ENCODE measurements around the gene ACBD6. TPM values are rescaled to one million over a fixed set of nuclear protein-coding genes. Genes with fewer than 3 reads are reported as not detected.

ACBD6 gene
- total RNA-seq, 1 donor from 2014 or later: 43.4 TPM

DNA sequence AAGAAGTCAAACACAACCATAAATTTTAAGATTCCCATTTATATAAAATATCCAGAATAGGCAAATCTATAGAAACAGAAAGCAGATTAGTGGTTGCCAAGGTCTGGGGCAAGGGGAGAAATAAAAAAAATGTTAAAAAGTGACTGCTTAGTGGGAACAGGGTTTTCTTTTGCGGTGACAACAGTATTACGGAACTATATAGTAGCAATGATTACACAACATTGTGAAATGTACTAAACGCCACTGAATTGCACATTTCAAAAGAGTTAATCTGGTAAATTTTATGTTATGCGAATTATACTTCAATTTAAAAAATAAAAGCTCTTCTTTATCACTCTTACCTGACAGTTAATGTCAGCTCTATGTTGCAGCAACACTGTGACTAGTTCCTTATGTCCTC, 105.2 kb downstream of the ACBD6 start:
- Histone ChIP-seq H2AFZ (ENCODE audit: low read depth, low read length) (no peak overlapping the region), H3K4me1 (ENCODE audit: insufficient read depth, low read length) (no peaks in the 10 kb centered on the region), H3K79me2 (ENCODE audit: insufficient read depth, low read length) (no peaks in the 10 kb centered on the region), H3K9me3 (ENCODE audit: insufficient read depth, low read depth, low read length) (no peaks in the 10 kb centered on the region), H3K4me3 (ENCODE audit: insufficient read depth, low read depth, low read length) (no peak overlapping the region), H3K27ac (ENCODE audit: low read depth, low read length) (no peak overlapping the region), H3K4me2 (ENCODE audit: low read length) (no peak overlapping the region), H4K20me1 (ENCODE audit: insufficient read depth, low read length) (peaks cover 4% of the 10 kb centered on the region), H3K36me3 (ENCODE audit: insufficient read depth, low read length) (peaks cover 4% of the 10 kb centered on the region), H3K9ac (ENCODE audit: low read length) (no peak overlapping the region), H3K27me3 (ENCODE audit: insufficient read depth, low read length) (no peaks in the 10 kb centered on the region)
- H3K4me1 Mint-ChIP-seq (ENCODE audit: low read depth, unreplicated experiment): no peaks in the 10 kb centered on the region
- no peak for DNase-seq (ENCODE audit: low read depth)
- no peak overlapping the region for H3K27ac Mint-ChIP-seq (ENCODE audit: unreplicated experiment)
- H3K9me3 Mint-ChIP-seq (ENCODE audit: unreplicated experiment): no peaks in the 10 kb centered on the region
- no peak for FAIRE-seq
- TF ChIP-seq, protein P1, sequence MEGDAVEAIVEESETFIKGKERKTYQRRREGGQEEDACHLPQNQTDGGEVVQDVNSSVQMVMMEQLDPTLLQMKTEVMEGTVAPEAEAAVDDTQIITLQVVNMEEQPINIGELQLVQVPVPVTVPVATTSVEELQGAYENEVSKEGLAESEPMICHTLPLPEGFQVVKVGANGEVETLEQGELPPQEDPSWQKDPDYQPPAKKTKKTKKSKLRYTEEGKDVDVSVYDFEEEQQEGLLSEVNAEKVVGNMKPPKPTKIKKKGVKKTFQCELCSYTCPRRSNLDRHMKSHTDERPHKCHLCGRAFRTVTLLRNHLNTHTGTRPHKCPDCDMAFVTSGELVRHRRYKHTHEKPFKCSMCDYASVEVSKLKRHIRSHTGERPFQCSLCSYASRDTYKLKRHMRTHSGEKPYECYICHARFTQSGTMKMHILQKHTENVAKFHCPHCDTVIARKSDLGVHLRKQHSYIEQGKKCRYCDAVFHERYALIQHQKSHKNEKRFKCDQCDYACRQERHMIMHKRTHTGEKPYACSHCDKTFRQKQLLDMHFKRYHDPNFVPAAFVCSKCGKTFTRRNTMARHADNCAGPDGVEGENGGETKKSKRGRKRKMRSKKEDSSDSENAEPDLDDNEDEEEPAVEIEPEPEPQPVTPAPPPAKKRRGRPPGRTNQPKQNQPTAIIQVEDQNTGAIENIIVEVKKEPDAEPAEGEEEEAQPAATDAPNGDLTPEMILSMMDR (IDR thresholded peaks at IDR 0.05; ENCODE audit: insufficient read depth, low read depth, low read length): no peak
- no peak for TF ChIP-seq EZH2 (IDR thresholded peaks at IDR 0.05; ENCODE audit: insufficient read depth, low read length)
- no peaks in the 10 kb centered on the region for H3K27me3 Mint-ChIP-seq (ENCODE audit: low read depth, unreplicated experiment)
- H3K4me3 Mint-ChIP-seq (ENCODE audit: unreplicated experiment): no peak overlapping the region
- H3K36me3 Mint-ChIP-seq (ENCODE audit: low read depth, unreplicated experiment): peaks cover 7% of the 10 kb centered on the region

DNA sequence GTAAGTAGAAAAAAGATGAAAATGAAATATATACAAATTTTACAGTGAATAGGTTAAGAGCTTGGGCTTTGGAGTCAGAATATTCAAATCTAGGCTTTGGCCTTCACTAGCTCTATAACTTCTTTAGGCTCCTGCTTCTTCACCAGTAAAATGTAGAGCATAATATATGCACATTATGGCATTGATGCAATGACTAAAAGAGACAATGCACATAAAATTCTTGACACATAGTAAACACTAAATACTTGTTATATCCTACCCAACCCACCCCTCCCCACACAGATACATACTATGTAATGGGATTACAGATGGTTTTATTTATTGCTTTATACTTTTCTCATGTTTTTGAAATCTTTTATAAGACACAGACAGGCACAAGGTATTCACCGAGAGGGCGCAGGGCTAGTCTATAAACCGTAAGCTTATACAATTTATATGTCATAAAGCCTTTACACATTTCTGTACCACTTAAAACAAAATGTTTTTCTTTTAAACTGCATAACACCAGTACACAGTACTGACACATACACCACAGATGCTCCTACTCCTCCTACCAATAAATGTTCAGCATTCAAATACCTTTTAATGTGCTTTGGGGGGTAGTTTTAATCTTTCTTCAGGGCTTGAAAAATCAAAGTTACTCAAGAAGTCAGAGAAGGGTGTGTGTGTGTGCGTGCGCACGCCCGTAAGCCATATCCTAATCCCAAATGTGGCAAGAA, 109.8 kb downstream of the ACBD6 start:
- peaks cover 3% of the 10 kb centered on the region for H3K9me3 Mint-ChIP-seq (ENCODE audit: unreplicated experiment)
- DNase-seq (ENCODE audit: low read depth): no peak

More for the DNA sequence above, 109.8 kb downstream of the ACBD6 start:
- Histone ChIP-seq H2AFZ (ENCODE audit: low read depth, low read length) (no peak overlapping the region), H3K36me3 (ENCODE audit: insufficient read depth, low read length) (peaks cover 4% of the 10 kb centered on the region), H3K79me2 (ENCODE audit: insufficient read depth, low read length) (no peaks in the 10 kb centered on the region), H3K27ac (ENCODE audit: low read depth, low read length) (no peak overlapping the region), H3K9me3 (ENCODE audit: insufficient read depth, low read depth, low read length) (no peaks in the 10 kb centered on the region), H3K9ac (ENCODE audit: low read length) (no peak overlapping the region), H3K4me3 (ENCODE audit: insufficient read depth, low read depth, low read length) (no peak overlapping the region), H4K20me1 (ENCODE audit: insufficient read depth, low read length) (no peaks in the 10 kb centered on the region), H3K4me2 (ENCODE audit: low read length) (no peak overlapping the region), H3K4me1 (ENCODE audit: insufficient read depth, low read length) (no peaks in the 10 kb centered on the region), H3K27me3 (ENCODE audit: insufficient read depth, low read length) (no peaks in the 10 kb centered on the region)
- no peak overlapping the region for H3K4me3 Mint-ChIP-seq (ENCODE audit: unreplicated experiment)
- H3K27me3 Mint-ChIP-seq (ENCODE audit: low read depth, unreplicated experiment): no peaks in the 10 kb centered on the region
- H3K36me3 Mint-ChIP-seq (ENCODE audit: low read depth, unreplicated experiment): peaks cover 11% of the 10 kb centered on the region
- TF ChIP-seq EZH2 (IDR thresholded peaks at IDR 0.05; ENCODE audit: insufficient read depth, low read length): no peak
- TF ChIP-seq, protein P1 (IDR thresholded peaks at IDR 0.05; ENCODE audit: insufficient read depth, low read depth, low read length): no peak
- H3K27ac Mint-ChIP-seq (ENCODE audit: unreplicated experiment): no peak overlapping the region
- H3K4me1 Mint-ChIP-seq (ENCODE audit: low read depth, unreplicated experiment): no peaks in the 10 kb centered on the region
- no peak for FAIRE-seq

All from astrocyte (in vitro differentiated cells and primary cell).